Mucosa of descending colon (tissue), 3 donors: ENCODE data around the gene AFF4. TPM values are rescaled to one million over a fixed set of nuclear protein-coding genes. Genes with fewer than 3 reads are reported as not detected.
"Not testable (repeated sequence)": the region's sequence is repeated elsewhere in the genome, so short reads cannot be mapped to it uniquely, and the experiment has no call there.

Experiments used
- ATAC-seq: fragments of 200-7000 bp; cut with Tn5 transposase; one replicate; pipeline ENCODE4 v1.9.1; 2020; ENCODE audit warnings: mild to moderate bottlenecking, moderate library complexity
- DNase-seq, 3 donors: peaks; one replicate each; pipeline ENCODE4 v3.0.0-alpha.2; 2020
- H3K36me3 ChIP-seq: fragments of 200-600 bp; one replicate; pipeline ENCODE4 v1.8.0; 2021; ENCODE audit warnings: low read depth, mild to moderate bottlenecking
- H3K4me1 ChIP-seq: fragments of 200-600 bp; one replicate; pipeline ENCODE4 v1.8.0; 2021; ENCODE audit warnings: low read depth, mild to moderate bottlenecking
- H3K4me3 ChIP-seq: fragments of 200-600 bp; one replicate; pipeline ENCODE4 v1.8.0; 2021; ENCODE audit warnings: mild to moderate bottlenecking
- H3K9me3 ChIP-seq: fragments of 200-600 bp; one replicate; pipeline ENCODE4 v1.8.0; 2021; ENCODE audit warnings: mild to moderate bottlenecking
- CTCF ChIP-seq: fragments of 200-600 bp; IDR thresholded peaks from one replicate; pipeline ENCODE4 v1.8.0; 2022; ENCODE audit warnings: antibody characterized with exemption, mild to moderate bottlenecking
- intact Hi-C, 2 donors: fragments of 100-400 bp; cut with DNase I in 1 of 2; cut with micrococcal nuclease in 1 of 2; formaldehyde crosslinking; loops; one replicate each; pipeline versions ENCODE4 v1.11.0 to v1.11.1; 2022; cut with DNase I, micrococcal nuclease
- total RNA-seq, 3 donors: library from RNA; stranded (reverse); fragmentation: NEBNext Ultra II Directional in 2 of 3; extraction: Animal tissue kit (Norgen Biotek cat#: 25700) in 2 of 3; gene quantifications; one replicate each; pipeline versions ENCODE4 v1.2.1 to v1.2.4, GENCODE V29; 2021 to 2023
- donor health status: DM: no; HTN: no; CAD: no; lungs with moderate emphysema.
- donor health status: DM: no; HTN: no; CAD: no.
- donor health status: DM: no; HTN: yes; CAD: no.

The AFF4 gene
- total RNA-seq, 3 donors from 2014 or later, result 65.8 to 85.3 (median 76.6) TPM

GRCh38 chr5:132856011-132856410 is 107.4 kb downstream of the AFF4 start:
- DNase-seq (no peak), ATAC-seq (no peak)
- Histone ChIP-seq H3K4me3 (no peak overlapping the region), H3K9me3 (no peaks in the 10 kb centered on the region), H3K36me3 (no peaks in the 10 kb centered on the region), H3K4me1 (no peaks in the 10 kb centered on the region)
- intact Hi-C loops, result no loop called here
- TF ChIP-seq CTCF, result no peak

GRCh38 chr5:132854992-132855391 is 108.4 kb downstream of the AFF4 start:
- intact Hi-C loops, ATAC-seq: not testable (repeated sequence)

GRCh38 chr5:132854301-132854700 is 109.1 kb downstream of the AFF4 start:
- ATAC-seq (no peak), DNase-seq (no peak)
- no peaks in the 10 kb centered on the region for H3K4me1 ChIP-seq
- H3K4me3 ChIP-seq, result no peak overlapping the region
- no peak for TF ChIP-seq CTCF
- H3K36me3 ChIP-seq, result no peaks in the 10 kb centered on the region
- H3K9me3 ChIP-seq, result no peaks in the 10 kb centered on the region
- intact Hi-C loops, result no loop called here

More at GRCh38 chr5:132854992-132855391, 108.4 kb downstream of the AFF4 start:
- not testable (repeated sequence) for H3K9me3 ChIP-seq, DNase-seq, H3K4me1 ChIP-seq, H3K4me3 ChIP-seq, H3K36me3 ChIP-seq

GRCh38 chr5:132853790-132854189 is 109.6 kb downstream of the AFF4 start:
- TF ChIP-seq CTCF, result no peak
- H3K4me3 ChIP-seq, result no peak overlapping the region
- intact Hi-C loops, result no loop called here
- H3K9me3 ChIP-seq, result no peaks in the 10 kb centered on the region
- no peak for DNase-seq
- no peaks in the 10 kb centered on the region for H3K36me3 ChIP-seq
- ATAC-seq, result no peak
- H3K4me1 ChIP-seq, result no peaks in the 10 kb centered on the region

DNA sequence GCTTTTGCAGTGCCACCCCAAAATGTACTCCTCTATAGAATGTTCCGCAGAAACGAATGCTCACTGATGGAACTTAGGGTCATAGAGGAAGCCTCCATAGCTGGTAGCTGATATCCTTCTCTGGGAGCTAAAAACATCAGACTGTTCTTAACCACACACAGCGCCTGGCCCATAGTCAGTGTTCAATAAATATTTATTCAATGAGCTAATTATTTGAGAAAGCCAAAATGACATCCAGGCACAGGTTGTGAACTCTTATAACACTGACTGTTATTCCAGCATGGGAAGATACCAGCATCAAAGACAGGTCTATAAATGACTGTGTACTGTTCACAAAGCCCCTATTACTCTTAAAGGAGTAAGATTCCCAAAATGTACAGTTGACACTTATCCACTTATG is 110.1 kb downstream of the AFF4 start:
- Histone ChIP-seq H3K36me3 (no peaks in the 10 kb centered on the region), H3K4me1 (no peaks in the 10 kb centered on the region), H3K9me3 (no peaks in the 10 kb centered on the region), H3K4me3 (no peak overlapping the region)
- DNase-seq, result no peak
- intact Hi-C loops, result no loop called here
- ATAC-seq, result no peak
- TF ChIP-seq CTCF, result no peak

GRCh38 chr5:132850066-132850465 is 113.4 kb downstream of the AFF4 start:
- Histone ChIP-seq H3K9me3 (no peaks in the 10 kb centered on the region), H3K4me3 (no peak overlapping the region), H3K4me1 (no peaks in the 10 kb centered on the region), H3K36me3 (no peaks in the 10 kb centered on the region)
- intact Hi-C loops, result no loop called here
- no peak for ATAC-seq
- TF ChIP-seq CTCF, result no peak
- DNase-seq, result no peak
